ENCODE measurements around the gene STXBP4. TPM values are rescaled to one million over a fixed set of nuclear protein-coding genes. Genes with fewer than 3 reads are reported as not detected.

The STXBP4 gene
- total RNA-seq, 1 experiment from 2014 or later, result 16.5 TPM

DNA sequence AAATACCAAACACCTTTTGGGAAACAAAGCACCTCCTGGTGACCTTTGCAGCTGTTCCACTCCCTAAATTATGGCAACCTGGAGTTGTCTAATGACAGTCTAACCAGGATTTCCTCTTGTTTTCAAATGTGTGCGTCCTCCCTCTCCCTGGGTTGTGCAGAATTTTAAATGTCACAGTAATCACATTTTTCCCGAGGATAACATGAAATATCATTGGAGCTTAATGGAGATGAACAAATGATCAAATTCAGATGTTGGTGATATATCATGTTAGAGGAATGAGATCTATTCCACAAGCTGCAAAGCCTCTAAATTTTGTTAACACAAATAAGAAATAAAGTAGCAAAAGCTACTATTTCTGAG lies 209.3 kb downstream of the STXBP4 start:
- Histone ChIP-seq H3K56ac (ENCODE audit: insufficient read length, low read depth, low read length) (no peak overlapping the region), H3K9ac (ENCODE audit: extremely low read depth, insufficient read length, low read length) (no peak overlapping the region), H3K4me2 (ENCODE audit: insufficient read depth, insufficient read length, low read length) (no peak overlapping the region), H3K27me3 (ENCODE audit: insufficient read depth, low read length) (no peaks in the 10 kb centered on the region), H4K91ac (ENCODE audit: insufficient read length, low read depth, low read length) (no peak overlapping the region), H2AFZ (ENCODE audit: low read length) (no peak overlapping the region), H3K23me2 (ENCODE audit: insufficient read length, low read depth, low read length, poor library complexity, severe bottlenecking) (no peaks in the 10 kb centered on the region), H3K27ac (ENCODE audit: insufficient read length, low read depth, low read length) (no peak overlapping the region), H3K79me2 (ENCODE audit: insufficient read depth, low read length) (no peaks in the 10 kb centered on the region), H3K18ac (ENCODE audit: insufficient read length, low read depth, low read length) (no peak overlapping the region), H2BK20ac (ENCODE audit: low read depth, low read length, poor library complexity, severe bottlenecking) (no peak overlapping the region), H3K79me1 (ENCODE audit: insufficient read depth, low read depth, low read length, poor library complexity, severe bottlenecking) (no peaks in the 10 kb centered on the region), H4K5ac (ENCODE audit: insufficient read length, low read depth, low read length) (no peak overlapping the region), H3K4me1 (ENCODE audit: insufficient read depth, low read length) (no peaks in the 10 kb centered on the region), H2BK5ac (ENCODE audit: insufficient read length, low read length) (no peak overlapping the region), H2BK12ac (ENCODE audit: insufficient read length, low read depth, low read length) (no peak overlapping the region), H3K9me3 (ENCODE audit: control insufficient read depth, low read depth, low read length) (no peaks in the 10 kb centered on the region), H3T11ph (ENCODE audit: low read length) (no peak overlapping the region), H3K14ac (ENCODE audit: insufficient read depth, low read length) (no peak overlapping the region), H3K23ac (ENCODE audit: insufficient read length, low read depth, low read length) (no peak overlapping the region), H2BK15ac (ENCODE audit: low read depth, low read length) (no peak overlapping the region), H2AK5ac (ENCODE audit: insufficient read length, low read length) (no peak overlapping the region), H3K4ac (ENCODE audit: low read depth, low read length) (no peak overlapping the region), H4K8ac (replicated peaks; ENCODE audit: insufficient read length, low read depth, low read length) (no peak overlapping the region), H2BK120ac (ENCODE audit: low read depth, low read length, poor library complexity, severe bottlenecking) (no peak overlapping the region), H4K20me1 (ENCODE audit: control insufficient read depth, insufficient read depth, insufficient read length) (no peaks in the 10 kb centered on the region)
- peaks cover 7 to 12% of the 10 kb centered on the region in 2 experiments; a peak in 4 of 5 replicates for H3K9me3 Mint-ChIP-seq
- H3K36me3 Mint-ChIP-seq (ENCODE audit: insufficient read depth in 1 of 3, low read depth in 3 of 3), result peaks cover 9 to 13% (median 12%) of the 10 kb centered on the region in 3 experiments; a peak in 5 of 7 replicates
- H3K4me3 Mint-ChIP-seq, result no peak overlapping the region
- H3K4me1 Mint-ChIP-seq, result no peaks in the 10 kb centered on the region; a peak in 1 of 4 replicates
- no peak for DNase-seq
- H3K27me3 Mint-ChIP-seq (ENCODE audit: low read depth), result no peaks in the 10 kb centered on the region; the same call in 1 of the 2 replicates
- TF ChIP-seq, protein P1, sequence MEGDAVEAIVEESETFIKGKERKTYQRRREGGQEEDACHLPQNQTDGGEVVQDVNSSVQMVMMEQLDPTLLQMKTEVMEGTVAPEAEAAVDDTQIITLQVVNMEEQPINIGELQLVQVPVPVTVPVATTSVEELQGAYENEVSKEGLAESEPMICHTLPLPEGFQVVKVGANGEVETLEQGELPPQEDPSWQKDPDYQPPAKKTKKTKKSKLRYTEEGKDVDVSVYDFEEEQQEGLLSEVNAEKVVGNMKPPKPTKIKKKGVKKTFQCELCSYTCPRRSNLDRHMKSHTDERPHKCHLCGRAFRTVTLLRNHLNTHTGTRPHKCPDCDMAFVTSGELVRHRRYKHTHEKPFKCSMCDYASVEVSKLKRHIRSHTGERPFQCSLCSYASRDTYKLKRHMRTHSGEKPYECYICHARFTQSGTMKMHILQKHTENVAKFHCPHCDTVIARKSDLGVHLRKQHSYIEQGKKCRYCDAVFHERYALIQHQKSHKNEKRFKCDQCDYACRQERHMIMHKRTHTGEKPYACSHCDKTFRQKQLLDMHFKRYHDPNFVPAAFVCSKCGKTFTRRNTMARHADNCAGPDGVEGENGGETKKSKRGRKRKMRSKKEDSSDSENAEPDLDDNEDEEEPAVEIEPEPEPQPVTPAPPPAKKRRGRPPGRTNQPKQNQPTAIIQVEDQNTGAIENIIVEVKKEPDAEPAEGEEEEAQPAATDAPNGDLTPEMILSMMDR (conservative IDR thresholded peaks at IDR 0.05), result no peak
- H3K27ac Mint-ChIP-seq, result no peak overlapping the region
- WGBS (ENCODE audit: extremely low coverage, insufficient read length, low lambda C conversion rate), result no CpG with 5 or more reads among the region's 2 CpGs

All from H9 (cell line).